Keratinocyte (primary cell): ENCODE results near the gene UBXN7. TPM values are rescaled to one million over a fixed set of nuclear protein-coding genes. Genes with fewer than 3 reads are reported as not detected.

Experiments
- DNase-seq: peaks from one replicate; pipeline ENCODE4 v3.0.0-alpha.2; 2011; ENCODE audit warnings: low read depth, missing footprints, low spot score
- FAIRE-seq: peaks from 2 replicates; lab custom pipeline; 2011; peaks lifted over from hg19 to GRCh38; lab: Jason Lieb, UNC
- H2AFZ ChIP-seq: 2 replicates; pipeline ENCODE4 v1.6.0; 2012; ENCODE audit warnings: low read length, control low read depth, inconsistent platforms; ENCODE audit not compliant: control insufficient read depth
- H3K27ac ChIP-seq: 2 replicates; pipeline ENCODE4 v1.5.1; 2011; ENCODE audit warnings: low read length; ENCODE audit not compliant: control insufficient read depth, insufficient read depth
- H3K27me3 ChIP-seq: 3 replicates; pipeline ENCODE4 v1.6.0; 2011; ENCODE audit warnings: low read length; ENCODE audit not compliant: control insufficient read depth, insufficient read depth; ENCODE audit errors: extremely low read depth
- H3K36me3 ChIP-seq, 2 experiments: 2 replicates in 1 of 2; 3 replicates in 1 of 2; pipeline ENCODE4 v1.5.1; 2011; ENCODE audit warnings: low read length in 2 of 2, mild to moderate bottlenecking in 1 of 2; ENCODE audit not compliant: control insufficient read depth in 2 of 2, insufficient read depth in 2 of 2; ENCODE audit errors: extremely low read depth in 1 of 2
- H3K4me1 ChIP-seq: 3 replicates; pipeline ENCODE4 v1.5.1; 2011; ENCODE audit warnings: low read length; ENCODE audit not compliant: control insufficient read depth, insufficient read depth; ENCODE audit errors: extremely low read depth
- H3K4me2 ChIP-seq: 3 replicates; pipeline ENCODE4 v1.6.0; 2011; ENCODE audit warnings: low read depth, low read length; ENCODE audit not compliant: control insufficient read depth, insufficient read depth; ENCODE audit errors: extremely low read depth
- H3K4me3 ChIP-seq, 3 experiments: fragments of 200-600 bp in 1 of 3; sonication (generic) in 1 of 3; 2 replicates in 2 of 3; 3 replicates in 1 of 3; pipeline ENCODE4 v1.5.1; 2011 to 2016; ENCODE audit warnings: low read length in 3 of 3, mild to moderate bottlenecking in 3 of 3, control low read depth in 2 of 3, inconsistent platforms in 1 of 3, low read depth in 1 of 3, mixed read lengths in 1 of 3, mixed run types in 1 of 3, moderate library complexity in 1 of 3; ENCODE audit not compliant: control insufficient read depth in 2 of 3, insufficient read depth in 2 of 3; ENCODE audit errors: extremely low read depth in 1 of 3
- H3K79me2 ChIP-seq: 2 replicates; pipeline ENCODE4 v1.6.0; 2012; ENCODE audit warnings: low read length; ENCODE audit not compliant: control insufficient read depth, insufficient read depth
- H3K9ac ChIP-seq: 3 replicates; pipeline ENCODE4 v1.6.0; 2011; ENCODE audit warnings: low read length; ENCODE audit not compliant: control insufficient read depth, insufficient read depth; ENCODE audit errors: extremely low read depth
- H3K9me1 ChIP-seq: 3 replicates; pipeline ENCODE4 v1.6.0; 2011; ENCODE audit warnings: low read length; ENCODE audit not compliant: control insufficient read depth, insufficient read depth; ENCODE audit errors: extremely low read depth
- H3K9me3 ChIP-seq: 2 replicates; pipeline ENCODE4 v1.5.1; 2012; ENCODE audit warnings: low read depth, low read length; ENCODE audit not compliant: control insufficient read depth
- H4K20me1 ChIP-seq: 3 replicates; pipeline ENCODE4 v1.6.0; 2011; ENCODE audit warnings: low read length; ENCODE audit not compliant: control insufficient read depth, insufficient read depth; ENCODE audit errors: extremely low read depth
- EZH2 ChIP-seq: IDR thresholded peaks from one replicate; pipeline ENCODE4 v1.6.1; 2012; ENCODE audit warnings: inconsistent platforms, mild to moderate bottlenecking, low read length, moderate library complexity
- dilution Hi-C: fragments of 300-500 bp; cut with MboI; formaldehyde crosslinking; loops from one replicate; pipeline ENCODE4 v1.7.0; 2020; ENCODE audit warnings: low sequenced_read_pairs; ENCODE audit not compliant: extremely low pct_ligation_motif_present
- polyA plus RNA-seq, 5 experiments: library from polyadenylated mRNA; depleted of rRNA in 3 of 5; stranded (reverse) in 3 of 5; stranded (forward) in 1 of 5; unstranded in 1 of 5; fragments of >200 nt; gene quantifications; 1 replicate in 1 of 5; 2 replicates in 3 of 5; 3 replicates in 1 of 5; pipeline versions ENCODE4 v1.2.1 to v1.2.3, GENCODE V29; 2011 to 2012; ENCODE audit warnings: missing spikeins in 2 of 5, low read depth in 1 of 5, low replicate concordance in 1 of 5
- TF ChIP-seq, protein P1 (sequence below), 3 experiments: IDR thresholded peaks in 1 of 3; conservative IDR thresholded peaks in 1 of 3; optimal IDR thresholded peaks in 1 of 3; 2 replicates in 2 of 3; 3 replicates in 1 of 3; pipeline versions ENCODE3 to v1.5.1; 2011; ENCODE audit warnings: low read length in 3 of 3, mild to moderate bottlenecking in 3 of 3, moderate library complexity in 2 of 3, control low read depth in 1 of 3, inconsistent platforms in 1 of 3; ENCODE audit not compliant: insufficient read depth in 2 of 3; ENCODE audit errors: extremely low read depth in 1 of 3

The UBXN7 gene
- polyA plus RNA-seq, 1 donor (not counting 4 experiments of a cell fraction or from before 2014, with no cell fraction given) = 19.7 TPM

GRCh38 chr3:196323691-196324090, 108.5 kb downstream of the UBXN7 start:
- no peak overlapping the region for H3K4me3 ChIP-seq

GRCh38 chr3:196323016-196323415, 109.2 kb downstream of the UBXN7 start:
- Histone ChIP-seq H3K9me3 (no peaks in the 10 kb centered on the region), H3K9ac (no peak overlapping the region), H3K4me1 (peaks cover 17% of the 10 kb centered on the region), H2AFZ (no peak overlapping the region), H3K36me3 (peaks cover 0 to 7% of the 10 kb centered on the region in 2 experiments), H3K79me2 (no peaks in the 10 kb centered on the region), H3K4me3 (no peak overlapping the region), H4K20me1 (no peaks in the 10 kb centered on the region), H3K9me1 (no peaks in the 10 kb centered on the region), H3K27ac (no peak overlapping the region), H3K27me3 (no peaks in the 10 kb centered on the region), H3K4me2 (no peak overlapping the region)
- DNase-seq (no peak), FAIRE-seq (no peak)
- dilution Hi-C loops = no loop called here
- TF ChIP-seq, protein P1, sequence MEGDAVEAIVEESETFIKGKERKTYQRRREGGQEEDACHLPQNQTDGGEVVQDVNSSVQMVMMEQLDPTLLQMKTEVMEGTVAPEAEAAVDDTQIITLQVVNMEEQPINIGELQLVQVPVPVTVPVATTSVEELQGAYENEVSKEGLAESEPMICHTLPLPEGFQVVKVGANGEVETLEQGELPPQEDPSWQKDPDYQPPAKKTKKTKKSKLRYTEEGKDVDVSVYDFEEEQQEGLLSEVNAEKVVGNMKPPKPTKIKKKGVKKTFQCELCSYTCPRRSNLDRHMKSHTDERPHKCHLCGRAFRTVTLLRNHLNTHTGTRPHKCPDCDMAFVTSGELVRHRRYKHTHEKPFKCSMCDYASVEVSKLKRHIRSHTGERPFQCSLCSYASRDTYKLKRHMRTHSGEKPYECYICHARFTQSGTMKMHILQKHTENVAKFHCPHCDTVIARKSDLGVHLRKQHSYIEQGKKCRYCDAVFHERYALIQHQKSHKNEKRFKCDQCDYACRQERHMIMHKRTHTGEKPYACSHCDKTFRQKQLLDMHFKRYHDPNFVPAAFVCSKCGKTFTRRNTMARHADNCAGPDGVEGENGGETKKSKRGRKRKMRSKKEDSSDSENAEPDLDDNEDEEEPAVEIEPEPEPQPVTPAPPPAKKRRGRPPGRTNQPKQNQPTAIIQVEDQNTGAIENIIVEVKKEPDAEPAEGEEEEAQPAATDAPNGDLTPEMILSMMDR (optimal IDR thresholded peaks at IDR 0.05 in 1 of 3, IDR thresholded peaks at IDR 0.05 in 1 of 3, conservative IDR thresholded peaks at IDR 0.05 in 1 of 3; ENCODE audit: extremely low read depth in 1 of 3, insufficient read depth in 2 of 3, low read length in 3 of 3) = no peak
- TF ChIP-seq EZH2 = no peak

More at GRCh38 chr3:196323691-196324090, 108.5 kb downstream of the UBXN7 start:
- TF ChIP-seq EZH2 = no peak
- TF ChIP-seq, protein P1 (optimal IDR thresholded peaks at IDR 0.05 in 1 of 3, IDR thresholded peaks at IDR 0.05 in 1 of 3, conservative IDR thresholded peaks at IDR 0.05 in 1 of 3; ENCODE audit: extremely low read depth in 1 of 3, insufficient read depth in 2 of 3, low read length in 3 of 3) = no peak
- H2AFZ ChIP-seq = no peak overlapping the region
- no peaks in the 10 kb centered on the region for H3K9me1 ChIP-seq
- no peak overlapping the region for H3K27ac ChIP-seq
- peaks cover 0 to 7% of the 10 kb centered on the region in 2 experiments for H3K36me3 ChIP-seq
- no peak overlapping the region for H3K9ac ChIP-seq
- no peak for FAIRE-seq
- no peak for DNase-seq
- no peaks in the 10 kb centered on the region for H3K27me3 ChIP-seq
- no peak overlapping the region for H3K4me2 ChIP-seq
- H3K9me3 ChIP-seq = no peaks in the 10 kb centered on the region
- peaks cover 17% of the 10 kb centered on the region for H3K4me1 ChIP-seq
- H4K20me1 ChIP-seq = no peaks in the 10 kb centered on the region
- no peaks in the 10 kb centered on the region for H3K79me2 ChIP-seq
- dilution Hi-C loops = no loop called here
